OCI-LY7 (cell line): ENCODE results near the gene LRP10.

ENCODE experiments used
- EZH2phosphoT487 ChIP-seq: fragments of 200-600 bp; sonication (generic); IDR thresholded peaks from 2 replicates; pipeline ENCODE4 v1.6.1; 2018; ENCODE audit warnings: low read depth, borderline replicate concordance, mild to moderate bottlenecking, mixed run types, antibody characterized with exemption, low read length, moderate library complexity, mixed read lengths
- TF ChIP-seq, protein P1 (sequence below): fragments of 200-600 bp; sonication (generic); conservative IDR thresholded peaks from 2 replicates; pipeline ENCODE4 v1.5.1; 2014; ENCODE audit warnings: mild to moderate bottlenecking, antibody characterized with exemption, low read length, moderate library complexity, mixed read lengths

DNA sequence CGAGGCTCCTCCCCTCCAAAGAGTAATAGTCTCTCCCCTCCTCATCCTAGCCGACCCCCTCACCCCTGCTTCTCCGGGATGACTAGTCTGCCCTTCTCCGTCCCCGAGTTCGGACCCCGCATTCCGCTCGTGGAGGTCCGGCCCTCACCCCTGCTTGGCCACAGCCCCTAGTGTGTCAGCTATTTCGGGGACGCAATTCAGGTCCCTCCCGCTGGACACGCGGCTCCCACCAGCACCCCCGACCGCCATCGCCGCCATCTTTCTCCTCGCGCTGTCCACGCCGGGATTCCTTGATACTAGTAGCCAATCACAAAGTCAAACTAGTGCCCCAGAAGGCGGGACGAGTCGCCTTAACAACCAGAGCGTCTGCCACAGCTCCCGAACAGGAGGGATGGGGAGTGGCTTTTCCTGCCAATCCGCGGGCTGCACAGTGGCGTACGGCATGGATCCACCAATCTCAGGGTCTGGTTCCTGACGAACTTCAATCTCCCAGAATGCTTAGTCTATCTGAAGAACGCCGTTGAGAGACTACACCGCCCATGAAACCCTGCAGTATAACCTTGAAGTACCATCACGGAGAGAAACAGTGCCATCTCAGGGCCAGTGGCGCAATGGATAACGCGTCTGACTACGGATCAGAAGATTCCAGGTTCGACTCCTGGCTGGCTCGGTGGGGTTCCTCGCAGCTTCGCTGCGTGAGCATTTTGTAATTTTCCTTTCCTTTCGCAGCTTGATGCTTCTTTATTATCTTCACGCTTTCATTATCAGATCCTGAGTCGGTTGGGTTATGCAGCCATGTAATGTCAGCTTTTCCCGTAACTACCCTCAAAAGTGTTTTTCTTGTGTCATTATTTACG lies 57.8 kb downstream of the LRP10 start, which contains the start of gene PRMT5:
- TF ChIP-seq, protein P1, sequence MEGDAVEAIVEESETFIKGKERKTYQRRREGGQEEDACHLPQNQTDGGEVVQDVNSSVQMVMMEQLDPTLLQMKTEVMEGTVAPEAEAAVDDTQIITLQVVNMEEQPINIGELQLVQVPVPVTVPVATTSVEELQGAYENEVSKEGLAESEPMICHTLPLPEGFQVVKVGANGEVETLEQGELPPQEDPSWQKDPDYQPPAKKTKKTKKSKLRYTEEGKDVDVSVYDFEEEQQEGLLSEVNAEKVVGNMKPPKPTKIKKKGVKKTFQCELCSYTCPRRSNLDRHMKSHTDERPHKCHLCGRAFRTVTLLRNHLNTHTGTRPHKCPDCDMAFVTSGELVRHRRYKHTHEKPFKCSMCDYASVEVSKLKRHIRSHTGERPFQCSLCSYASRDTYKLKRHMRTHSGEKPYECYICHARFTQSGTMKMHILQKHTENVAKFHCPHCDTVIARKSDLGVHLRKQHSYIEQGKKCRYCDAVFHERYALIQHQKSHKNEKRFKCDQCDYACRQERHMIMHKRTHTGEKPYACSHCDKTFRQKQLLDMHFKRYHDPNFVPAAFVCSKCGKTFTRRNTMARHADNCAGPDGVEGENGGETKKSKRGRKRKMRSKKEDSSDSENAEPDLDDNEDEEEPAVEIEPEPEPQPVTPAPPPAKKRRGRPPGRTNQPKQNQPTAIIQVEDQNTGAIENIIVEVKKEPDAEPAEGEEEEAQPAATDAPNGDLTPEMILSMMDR, result no peak
- no peak for TF ChIP-seq EZH2phosphoT487
